GM12878 (cell line): ENCODE results near the gene UBE2Q2. TPM values are rescaled to one million over a fixed set of nuclear protein-coding genes. Genes with fewer than 3 reads are reported as not detected.

ENCODE experiments used
- ATAC-seq: fragments of 200-7000 bp; cut with Tn5 transposase; 3 replicates; pipeline ENCODE4 v1.9.1; 2020; ENCODE audit warnings: mild to moderate bottlenecking, moderate library complexity
- BruUV-seq: library from RNA; stranded (reverse); fragments of 400-500 nt; replicated peaks from 2 replicates; lab custom pipeline; 2021; lab: Mats Ljungman, UMichigan
- CTCF ChIA-PET: fragments of 300-600 bp; sonication (Branson Sonifier 250); formaldehyde crosslinking; extraction: SDS; loops from one replicate; lab custom pipeline; 2021; ENCODE audit warnings: inconsistent platforms; lab: Yijun Ruan, JAX
- POLR2A ChIA-PET: fragments of 350-600 bp; formaldehyde crosslinking; extraction: SDS; loops from one replicate; lab custom pipeline; 2021; ENCODE audit warnings: inconsistent platforms; lab: Charles Lee
- RAD21 ChIA-PET: fragments of 300-600 bp; sonication (Branson Sonifier 250); formaldehyde crosslinking; loops from one replicate; lab custom pipeline; 2023; ENCODE audit warnings: antibody characterized with exemption; ENCODE audit not compliant: unreplicated experiment; lab: Charles Lee
- SMC1A ChIA-PET: fragments of 300-600 bp; sonication (Branson Sonifier 250); formaldehyde crosslinking; loops from one replicate; lab custom pipeline; 2023; ENCODE audit not compliant: unreplicated experiment, uncharacterized antibody; lab: Charles Lee
- DNase-seq: peaks from one replicate; pipeline ENCODE4 v3.0.0-alpha.2; 2011; ENCODE audit warnings: low read depth, low spot score
- FAIRE-seq: peaks from 3 replicates; lab custom pipeline; 2011; peaks lifted over from hg19 to GRCh38; lab: Jason Lieb, UNC
- H2AFZ ChIP-seq: 2 replicates; pipeline ENCODE4 v1.6.0; 2011; ENCODE audit warnings: low read depth, low read length, control low read depth; ENCODE audit not compliant: control insufficient read depth
- H3K27ac ChIP-seq: 2 replicates; pipeline ENCODE4 v1.5.1; 2011; ENCODE audit warnings: control low read depth; ENCODE audit not compliant: control insufficient read depth, insufficient read depth
- H3K27me3 ChIP-seq, 2 experiments: replicated peaks in 1 of 2; 2 replicates each; pipeline versions ENCODE4 v1.6.0 to v1.6.1; 2011; ENCODE audit warnings: low read length in 1 of 2; ENCODE audit not compliant: control insufficient read depth in 2 of 2, insufficient read depth in 2 of 2
- H3K36me3 ChIP-seq, 2 experiments: 2 replicates each; pipeline ENCODE4 v1.5.1; 2011; ENCODE audit warnings: low read length in 1 of 2; ENCODE audit not compliant: control insufficient read depth in 2 of 2, insufficient read depth in 2 of 2
- H3K4me1 ChIP-seq: 2 replicates; pipeline ENCODE4 v1.6.1; 2011; ENCODE audit warnings: mild to moderate bottlenecking, low read length, moderate library complexity, mixed read lengths; ENCODE audit not compliant: control insufficient read depth, insufficient read depth
- H3K4me2 ChIP-seq: 2 replicates; pipeline ENCODE4 v1.6.0; 2011; ENCODE audit warnings: control low read depth; ENCODE audit not compliant: control insufficient read depth, insufficient read depth
- H3K4me3 ChIP-seq: fragments of 200-600 bp; sonication (generic); 2 replicates; pipeline ENCODE4 v1.5.1; 2016
- H3K79me2 ChIP-seq: 2 replicates; pipeline ENCODE4 v1.6.0; 2011; ENCODE audit warnings: low read length; ENCODE audit not compliant: control insufficient read depth, insufficient read depth
- H3K9ac ChIP-seq: 2 replicates; pipeline ENCODE4 v1.8.0; 2011; ENCODE audit warnings: low read length, control low read depth, mixed read lengths; ENCODE audit not compliant: control insufficient read depth, insufficient read depth
- H3K9me3 ChIP-seq: replicated peaks from 3 replicates; pipeline ENCODE4 v1.5.1; 2011; ENCODE audit warnings: mild to moderate bottlenecking, low read length; ENCODE audit not compliant: control insufficient read depth, insufficient read depth
- H4K20me1 ChIP-seq: 2 replicates; pipeline ENCODE4 v1.6.0; 2011; ENCODE audit not compliant: control insufficient read depth, insufficient read depth
- BRCA1 ChIP-seq: IDR thresholded peaks from 2 replicates; pipeline ENCODE4 v1.6.1; 2011; ENCODE audit warnings: low read depth, low read length, improper control_type of control experiment
- CBFB ChIP-seq: IDR thresholded peaks from 2 replicates; pipeline ENCODE4 v1.6.1; 2016; ENCODE audit warnings: antibody characterized with exemption, low read depth
- CREB1 ChIP-seq: IDR thresholded peaks from 2 replicates; pipeline ENCODE4 v1.6.1; 2012; ENCODE audit warnings: low read depth, mild to moderate bottlenecking, inconsistent platforms
- EGR1 ChIP-seq, 2 experiments: IDR thresholded peaks; 1 replicate in 1 of 2; 2 replicates in 1 of 2; pipeline ENCODE4 v1.6.1; 2011 to 2012; ENCODE audit warnings: low read depth in 2 of 2, low read length in 2 of 2, borderline replicate concordance in 1 of 2, mild to moderate bottlenecking in 1 of 2, moderate library complexity in 1 of 2
- HDAC2 ChIP-seq: fragments of 200-600 bp; sonication (generic); IDR thresholded peaks from 2 replicates; pipeline ENCODE4 v1.6.1; 2017
- HDAC6 ChIP-seq: fragments of 200-600 bp; sonication (generic); IDR thresholded peaks from one replicate; pipeline ENCODE4 v1.8.0; 2017; ENCODE audit warnings: antibody characterized with exemption; ENCODE audit not compliant: unreplicated experiment
- SIX5 ChIP-seq: IDR thresholded peaks from 2 replicates; pipeline ENCODE4 v1.6.1; 2011; ENCODE audit warnings: mild to moderate bottlenecking, low read depth, low read length, moderate library complexity; ENCODE audit not compliant: severe bottlenecking
- SREBF2 ChIP-seq: IDR thresholded peaks from 2 replicates; pipeline ENCODE4 v1.6.1; 2012; ENCODE audit warnings: mild to moderate bottlenecking, low read length
- WGBS: methylation state at CpG from one replicate; pipeline ENCODE4 v1.1.6; 2016; ENCODE audit warnings: low lambda C conversion rate; ENCODE audit not compliant: insufficient replicate concordance, insufficient coverage; ENCODE audit errors: missing lambda C conversion rate; 5-methylcytosine and 5-hydroxymethylcytosine counted together
- in situ Hi-C: fragments of 300-500 bp; cut with MboI; formaldehyde crosslinking; loops from 9 replicates; pipeline ENCODE4 v1.14.3; 2018; ENCODE audit warnings: mixed read lengths
- intact Hi-C: fragments of 100-400 bp; cut with micrococcal nuclease; formaldehyde crosslinking; loops from one replicate; pipeline ENCODE4 v1.14.2; 2022; ENCODE audit not compliant: unreplicated experiment
- polyA plus RNA-seq, 11 experiments: library from polyadenylated mRNA; depleted of rRNA in 4 of 11; unstranded in 6 of 11; stranded (reverse) in 5 of 11; fragments of >200 nt; fragmentation: Nextera tagmentation in 4 of 11; fragmentation: Illumina TruSeq in 1 of 11; extraction: Ambion mirVana in 4 of 11; extraction: Trizol in 1 of 11; gene quantifications; 1 replicate in 1 of 11; 2 replicates in 10 of 11; pipeline versions ENCODE4 v1.2.1 to v1.2.3, GENCODE V29; 2011 to 2016; ENCODE audit warnings: inconsistent platforms in 2 of 11, missing spikeins in 2 of 11, low read depth in 1 of 11
- total RNA-seq, 4 experiments: library from RNA; depleted of rRNA in 3 of 4; stranded (reverse); fragments of >200 nt in 3 of 4; fragmentation: Illumina TruSeq in 1 of 4; extraction: Trizol in 1 of 4; gene quantifications; 2 replicates each; pipeline versions ENCODE4 v1.2.1 to v1.2.3, GENCODE V29; 2013 to 2021
- TF ChIP-seq, protein P1 (sequence below): fragments of 450-650 bp; IDR thresholded peaks from 2 replicates; pipeline ENCODE4 v1.6.1; 2017; ENCODE audit warnings: antibody characterized with exemption, mild to moderate bottlenecking, moderate library complexity

The UBE2Q2 gene
- total and polyA plus RNA-seq, 10 of the 15 experiments (the other 5 are each of a cell fraction or from before 2014, with no cell fraction given) = 11.1 to 31.9 (median 21.6) TPM

DNA sequence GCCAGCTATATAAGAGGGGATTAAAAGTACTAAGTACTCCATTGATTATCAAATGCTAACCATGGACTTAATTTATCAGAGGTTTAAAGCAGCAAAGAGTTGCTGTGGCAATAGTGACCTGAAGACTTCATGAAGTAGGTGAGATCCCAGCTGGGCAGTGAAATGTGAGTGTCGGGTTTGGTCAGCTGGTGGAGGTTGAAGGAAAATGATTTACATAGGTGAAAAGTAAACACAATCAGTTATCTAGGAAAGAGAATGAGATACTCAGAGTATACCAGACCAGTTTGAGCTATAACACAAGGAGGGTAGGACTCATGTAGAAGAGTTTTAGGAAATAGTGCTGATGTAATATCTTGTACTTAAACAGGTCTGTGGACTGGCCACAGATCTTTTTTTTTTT lies 43.9 kb downstream of the UBE2Q2 start:
- H3K9ac ChIP-seq = no peak overlapping the region
- H3K79me2 ChIP-seq = no peaks in the 10 kb centered on the region
- no TSS peak for BruUV-seq
- no peak overlapping the region for H2AFZ ChIP-seq
- CTCF ChIA-PET = interaction anchor here (1.2 to 1.3 kb wide), 2 partner anchors 42 to 378 kb away, joined by 3 read pairs; no protein-coding TSS in a partner anchor
- POLR2A ChIA-PET = interaction anchor here (0.5 kb wide), 1 partner anchor 22 kb away, joined by 3 read pairs; no protein-coding TSS in a partner anchor
- intact Hi-C loops = no loop called here
- no peaks in the 10 kb centered on the region for H4K20me1 ChIP-seq
- SMC1A ChIA-PET = interaction anchor here (0.6 to 0.7 kb wide), 3 partner anchors 11 to 581 kb away, joined by 3 read pairs; no protein-coding TSS in a partner anchor
- no peak overlapping the region for H3K4me2 ChIP-seq
- no peak overlapping the region for H3K4me3 ChIP-seq
- no peak for FAIRE-seq
- DNase-seq = no peak
- in situ Hi-C loops = no loop called here
- H3K9me3 ChIP-seq = no peaks in the 10 kb centered on the region
- 100% methylated on average over 1 of the region's 1 CpG for WGBS
- H3K36me3 ChIP-seq = no peaks in the 10 kb centered on the region; a peak in 2 of 4 replicates
- no peaks in the 10 kb centered on the region for H3K27me3 ChIP-seq
- H3K4me1 ChIP-seq = no peaks in the 10 kb centered on the region
- TF ChIP-seq CREB1 (no peak), EGR1 (IDR thresholded peaks at IDR 0.05; ENCODE audit: borderline replicate concordance in 1 of 2, low read depth in 2 of 2, low read length in 2 of 2) (no peak), SIX5 (no peak), CBFB (no peak), HDAC2 (no peak), HDAC6 (no peak), BRCA1 (no peak), SREBF2 (no peak)
- TF ChIP-seq, protein P1, sequence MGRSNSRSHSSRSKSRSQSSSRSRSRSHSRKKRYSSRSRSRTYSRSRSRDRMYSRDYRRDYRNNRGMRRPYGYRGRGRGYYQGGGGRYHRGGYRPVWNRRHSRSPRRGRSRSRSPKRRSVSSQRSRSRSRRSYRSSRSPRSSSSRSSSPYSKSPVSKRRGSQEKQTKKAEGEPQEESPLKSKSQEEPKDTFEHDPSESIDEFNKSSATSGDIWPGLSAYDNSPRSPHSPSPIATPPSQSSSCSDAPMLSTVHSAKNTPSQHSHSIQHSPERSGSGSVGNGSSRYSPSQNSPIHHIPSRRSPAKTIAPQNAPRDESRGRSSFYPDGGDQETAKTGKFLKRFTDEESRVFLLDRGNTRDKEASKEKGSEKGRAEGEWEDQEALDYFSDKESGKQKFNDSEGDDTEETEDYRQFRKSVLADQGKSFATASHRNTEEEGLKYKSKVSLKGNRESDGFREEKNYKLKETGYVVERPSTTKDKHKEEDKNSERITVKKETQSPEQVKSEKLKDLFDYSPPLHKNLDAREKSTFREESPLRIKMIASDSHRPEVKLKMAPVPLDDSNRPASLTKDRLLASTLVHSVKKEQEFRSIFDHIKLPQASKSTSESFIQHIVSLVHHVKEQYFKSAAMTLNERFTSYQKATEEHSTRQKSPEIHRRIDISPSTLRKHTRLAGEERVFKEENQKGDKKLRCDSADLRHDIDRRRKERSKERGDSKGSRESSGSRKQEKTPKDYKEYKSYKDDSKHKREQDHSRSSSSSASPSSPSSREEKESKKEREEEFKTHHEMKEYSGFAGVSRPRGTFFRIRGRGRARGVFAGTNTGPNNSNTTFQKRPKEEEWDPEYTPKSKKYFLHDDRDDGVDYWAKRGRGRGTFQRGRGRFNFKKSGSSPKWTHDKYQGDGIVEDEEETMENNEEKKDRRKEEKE = no peak
- RAD21 ChIA-PET = interaction anchor here (0.5 kb wide), 1 partner anchor 995 kb away, joined by 3 read pairs; no protein-coding TSS in a partner anchor
- no peak for ATAC-seq
- H3K27ac ChIP-seq = no peak overlapping the region
